ENCODE results near the gene NUP205.
A peak's percentile ranks its signal among the peaks of the same experiment; 100 is the strongest.

The NUP205 gene

DNA sequence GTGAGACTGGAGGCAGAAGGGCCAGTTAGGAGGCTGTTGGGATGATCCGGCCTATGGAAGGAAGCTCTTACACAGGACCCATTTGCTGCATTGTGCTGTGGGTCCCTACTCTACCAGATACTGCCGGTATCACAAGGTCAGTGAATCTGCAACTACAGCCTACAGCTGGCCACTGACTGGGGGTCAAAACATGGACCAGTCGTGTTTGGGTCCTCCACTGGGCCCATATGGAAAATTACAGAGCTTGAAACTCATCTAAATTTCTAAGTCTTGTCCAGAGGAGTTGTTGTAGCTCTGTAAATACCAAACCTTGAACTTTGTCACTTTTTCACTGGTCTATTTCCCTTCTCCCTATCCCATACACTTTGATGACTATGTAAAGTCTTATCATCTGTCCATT, 5.6 kb upstream of the NUP205 start:
- DNase-seq, result no peak

DNA sequence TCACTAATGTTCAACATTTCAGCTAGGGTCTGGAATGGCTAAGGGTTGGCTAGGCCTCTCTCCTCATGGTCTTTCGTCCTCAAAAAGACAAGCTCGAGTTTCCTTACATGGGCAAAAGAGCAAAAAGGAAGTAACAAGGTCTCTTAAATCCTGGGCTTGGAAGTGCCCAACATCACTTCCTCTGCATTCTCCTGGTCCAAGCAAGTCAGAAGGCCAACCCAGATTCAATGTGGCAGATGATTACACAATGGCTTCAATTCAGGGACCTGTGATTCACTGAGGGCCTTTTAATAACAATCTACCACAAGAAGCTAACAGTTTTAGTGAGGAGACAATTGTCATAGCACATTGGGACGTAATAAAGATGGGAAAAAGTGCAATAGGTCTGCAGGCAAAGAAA, 4.4 kb upstream of the NUP205 start:
- DNase-seq, result no peak

DNA sequence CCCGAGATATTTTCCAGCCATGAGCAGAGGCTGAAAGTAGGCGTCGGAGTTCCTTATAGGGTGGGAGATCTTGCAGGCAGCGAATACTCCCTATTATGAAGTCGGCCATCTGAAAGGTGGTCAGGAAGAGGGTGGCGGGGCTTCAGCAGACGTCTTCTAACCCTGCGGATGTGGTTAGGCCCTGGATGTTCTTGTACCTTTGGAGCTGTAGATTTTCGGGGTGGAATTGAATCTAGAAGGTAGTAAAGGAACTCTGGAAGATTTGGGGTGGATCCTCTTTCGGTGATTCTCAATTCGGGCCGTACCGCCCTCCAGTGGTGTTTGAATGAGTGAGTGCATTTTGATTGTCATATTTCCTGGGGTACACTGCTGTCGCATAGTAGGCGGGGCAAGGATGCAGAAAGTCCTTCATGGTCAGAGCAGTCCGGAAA, 635 bp downstream of the NUP205 start:
- peak; percentile 46 to 82 for DNase-seq

DNA sequence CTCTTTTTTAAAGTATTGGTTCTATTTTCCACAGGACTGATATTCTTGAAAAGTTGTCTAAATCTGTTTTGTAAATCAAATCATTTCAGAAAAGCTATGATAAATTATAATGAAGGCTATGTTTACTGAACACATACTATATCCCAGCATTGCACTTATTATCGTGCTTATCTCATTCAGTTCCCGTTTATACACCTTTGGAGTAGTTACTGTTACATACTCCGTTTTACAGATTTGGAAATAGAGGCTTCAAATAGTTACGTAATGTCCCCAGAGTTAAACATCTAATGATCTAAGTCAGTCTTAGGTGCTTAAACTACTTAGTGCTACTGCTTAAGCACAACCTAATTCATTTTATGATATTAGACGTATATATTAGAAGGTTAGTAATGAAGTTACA, 1.2 kb downstream of the NUP205 start:
- DNase-seq, result no peak

DNA sequence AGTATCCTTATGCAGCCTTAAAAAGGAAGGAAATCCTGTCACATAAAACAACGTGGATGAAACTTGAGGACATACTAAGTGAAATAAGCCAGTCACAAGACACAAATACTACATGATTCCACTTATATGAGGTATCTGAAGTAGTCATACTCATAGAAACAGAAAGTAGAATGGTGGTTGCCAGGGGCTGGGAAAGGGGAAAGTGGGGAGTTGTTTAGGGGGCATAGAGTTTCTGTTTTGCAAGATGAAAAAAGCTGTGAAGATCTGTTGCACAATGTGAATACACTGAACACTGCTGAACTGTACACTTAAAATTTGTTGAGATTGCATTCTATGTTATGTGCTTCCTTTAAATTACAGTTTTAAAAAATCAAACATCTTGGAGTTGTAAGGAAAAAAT, 2.9 kb downstream of the NUP205 start:
- no peak for DNase-seq

- no peak for DNase-seq
Observed at GRCh38 chr7:135562720-135563119, 5.0 kb downstream of the NUP205 start.

GRCh38 chr7:135571834-135572233, 14.1 kb downstream of the NUP205 start:
- no peak for DNase-seq

GRCh38 chr7:135573541-135573940, 15.8 kb downstream of the NUP205 start:
- DNase-seq, result no peak

DNA sequence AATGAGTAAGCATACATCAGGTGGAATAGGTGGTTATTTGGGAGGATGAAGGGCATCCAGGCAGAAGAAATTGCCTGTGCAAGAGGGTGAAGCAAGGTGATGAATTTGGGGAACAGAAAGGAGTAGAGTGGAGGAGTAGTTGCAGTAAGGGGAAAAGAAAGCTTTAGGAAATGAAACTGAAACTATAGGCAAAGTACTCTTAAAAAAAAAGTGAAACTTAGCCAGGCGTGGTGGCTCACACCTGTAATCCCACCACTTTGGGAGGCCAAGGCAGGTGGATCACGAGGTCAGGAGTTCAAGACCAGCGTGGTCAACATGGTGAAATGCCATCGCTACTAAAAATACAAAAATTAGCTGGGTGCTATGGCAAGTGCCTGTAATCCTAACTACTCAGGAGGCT, 17.6 kb downstream of the NUP205 start:
- no peak for DNase-seq

- no peak for DNase-seq
Observed at GRCh38 chr7:135578569-135578968, 20.9 kb downstream of the NUP205 start.

- DNase-seq, result no peak
Observed at GRCh38 chr7:135584362-135585353, 26.9 kb downstream of the NUP205 start.

DNA sequence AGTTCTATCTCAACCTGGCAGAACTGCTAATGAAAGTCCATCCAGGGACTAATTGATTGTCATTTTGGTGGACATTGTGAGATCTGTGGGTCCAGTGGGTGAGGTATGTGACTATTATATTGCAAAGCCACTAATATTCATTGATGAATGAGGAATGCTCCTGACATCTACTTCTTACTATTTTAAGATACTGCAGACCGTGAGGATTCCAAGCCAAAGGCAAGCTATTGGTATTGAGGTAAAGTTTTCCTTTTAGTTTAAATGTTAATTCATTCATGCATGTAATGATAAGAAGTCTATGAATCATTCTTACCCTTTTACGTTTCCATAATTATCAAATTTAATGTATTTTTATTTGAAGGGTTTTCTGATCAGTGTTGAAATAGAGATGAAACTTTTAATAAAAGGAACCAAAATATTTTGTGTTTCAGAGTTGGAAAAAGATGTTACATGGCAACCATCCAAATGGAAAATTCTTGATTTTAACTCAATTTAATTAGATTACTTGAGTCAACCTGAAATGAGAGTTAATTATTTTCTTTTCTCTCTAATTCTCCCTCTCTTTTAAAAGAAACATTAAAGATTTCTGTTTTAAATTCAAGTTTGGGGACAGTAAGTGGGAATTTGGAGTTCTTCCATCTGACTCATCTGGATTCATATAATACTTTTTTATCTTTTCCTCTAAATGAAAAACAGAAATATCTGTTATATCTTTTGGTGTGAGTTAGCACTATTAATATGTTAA, 39.6 kb downstream of the NUP205 start:
- no peak for DNase-seq

- no peak for DNase-seq
Observed at GRCh38 chr7:135597926-135598305, 40.2 kb downstream of the NUP205 start.

GRCh38 chr7:135599471-135599870, 41.8 kb downstream of the NUP205 start:
- DNase-seq, result no peak

DNA sequence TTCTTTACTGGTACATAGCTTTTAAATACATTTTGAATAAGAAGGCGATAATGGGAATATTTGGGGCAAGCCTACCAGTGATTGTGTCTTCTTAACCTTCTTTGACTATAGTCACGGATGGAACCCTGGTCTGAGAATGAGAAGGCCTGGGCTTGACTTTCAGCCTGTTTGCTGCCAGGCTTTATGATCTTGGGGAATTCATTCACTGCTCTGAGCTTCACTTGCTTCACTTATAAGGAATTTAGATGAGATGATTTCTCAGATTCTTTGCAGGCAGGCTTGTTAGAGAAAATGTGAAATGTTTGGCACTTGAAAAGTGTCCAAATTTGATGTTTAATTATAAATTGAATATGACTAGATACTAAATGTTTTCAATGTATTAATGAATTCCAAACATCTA, 42.5 kb downstream of the NUP205 start:
- no peak for DNase-seq

- DNase-seq, result no peak
Observed at GRCh38 chr7:135601182-135601581, 43.5 kb downstream of the NUP205 start.

DNA sequence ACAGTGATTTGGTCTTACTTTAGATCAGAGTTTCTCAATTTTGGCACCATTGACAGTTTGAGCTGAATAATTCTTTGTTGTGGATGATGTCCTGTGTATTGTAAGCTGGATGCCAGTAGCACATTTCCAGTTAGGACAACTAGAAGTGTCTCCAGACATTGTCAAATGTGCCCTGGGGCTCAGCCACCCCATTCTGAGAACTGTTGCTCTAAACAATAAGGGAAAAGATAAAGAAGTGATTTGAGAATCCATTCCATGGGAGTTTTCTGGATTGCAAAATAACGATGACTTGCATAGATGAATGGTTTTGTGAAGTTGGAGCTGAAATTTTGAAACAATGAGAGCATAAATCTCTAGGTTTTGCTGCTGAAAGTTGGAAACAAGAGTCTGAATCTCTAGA, 44.6 kb downstream of the NUP205 start:
- DNase-seq, result no peak

GRCh38 chr7:135616136-135616535, 58.4 kb downstream of the NUP205 start:
- DNase-seq, result no peak

- no peak for DNase-seq
Observed at GRCh38 chr7:135617781-135618180, 60.1 kb downstream of the NUP205 start.

- no peak for DNase-seq
Observed at GRCh38 chr7:135618510-135618909, 60.8 kb downstream of the NUP205 start.

GRCh38 chr7:135620447-135620846, 62.7 kb downstream of the NUP205 start:
- no peak for DNase-seq

- peak; percentile 43 to 74 for DNase-seq
Observed at GRCh38 chr7:135620980-135621850, 63.5 kb downstream of the NUP205 start.
